Spinal cord (tissue), 10 donors: ENCODE measurements around the gene NCK2. TPM values are rescaled to one million over a fixed set of nuclear protein-coding genes. Genes with fewer than 3 reads are reported as not detected.

Experiments
- DNase-seq, 6 donors: peaks; one replicate each; pipeline versions ENCODE4 v3.0.0 to v3.0.0-alpha.2; 2013 to 2015; ENCODE audit warnings: low spot score in 6 of 6, low read depth in 4 of 6
- H3K27ac ChIP-seq: one replicate; pipeline ENCODE4 v1.5.1; 2013; ENCODE audit warnings: low read depth, low read length, control low read depth
- H3K27me3 ChIP-seq: one replicate; pipeline ENCODE4 v1.6.1; 2013; ENCODE audit warnings: low read length; ENCODE audit not compliant: control insufficient read depth, insufficient read depth
- H3K36me3 ChIP-seq: one replicate; pipeline ENCODE4 v1.6.1; 2013; ENCODE audit warnings: low read length; ENCODE audit not compliant: control insufficient read depth, insufficient read depth
- H3K4me1 ChIP-seq: one replicate; pipeline ENCODE4 v1.6.1; 2013; ENCODE audit warnings: low read length; ENCODE audit not compliant: control insufficient read depth, insufficient read depth
- H3K4me3 ChIP-seq: one replicate; pipeline ENCODE4 v1.5.1; 2013; ENCODE audit warnings: low read depth, low read length, control low read depth
- H3K9me3 ChIP-seq: one replicate; pipeline ENCODE4 v1.6.1; 2013; ENCODE audit warnings: low read length; ENCODE audit not compliant: control insufficient read depth, insufficient read depth
- WGBS: methylation state at CpG from one replicate; pipeline ENCODE4 v1.1.5; 2013; ENCODE audit warnings: missing lambda C conversion rate; ENCODE audit not compliant: insufficient coverage; 5-methylcytosine and 5-hydroxymethylcytosine counted together
- polyA plus RNA-seq, 2 donors: library from polyadenylated mRNA; unstranded; fragments of 120-200 nt; gene quantifications; one replicate each; pipeline ENCODE4 v1.2.1, GENCODE V29; 2013; ENCODE audit not compliant: insufficient read length in 2 of 2
- total RNA-seq, 2 donors: library from RNA; depleted of rRNA in 1 of 2; stranded (reverse); fragments of 120-200 nt in 1 of 2; fragments of >200 nt in 1 of 2; gene quantifications; one replicate each; pipeline versions ENCODE4 v1.2.3 to v1.2.4, GENCODE V29; 2013 to 2014
- donor health status: healthy.

The NCK2 gene
- total and polyA plus RNA-seq, 4 donors, result 22.7 to 62.5 (median 51.0) TPM

DNA sequence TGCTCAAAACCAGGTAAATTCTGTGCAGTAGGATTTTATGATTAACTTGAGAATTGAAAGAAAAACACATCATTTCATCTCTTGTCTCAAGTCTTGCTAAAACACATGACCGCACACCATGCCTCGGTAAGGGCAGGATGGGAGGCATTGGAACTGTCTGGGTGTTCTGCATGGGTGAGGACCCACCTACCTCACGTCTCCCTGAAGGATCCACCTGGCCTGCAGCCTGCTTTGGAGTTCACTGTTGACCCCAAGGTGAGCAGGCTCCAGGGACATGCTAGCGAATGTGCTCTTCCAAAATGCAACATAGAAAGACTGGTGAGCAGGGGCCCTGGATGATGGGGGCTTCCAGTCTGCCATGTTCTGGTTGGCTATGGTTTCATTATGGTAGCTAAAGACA is 131.5 kb downstream of the NCK2 start:
- no peak for DNase-seq
- 100% methylated on average over 2 of the region's 4 CpGs for WGBS
- H3K4me1 ChIP-seq, result peaks cover 13% of the 10 kb centered on the region

DNA sequence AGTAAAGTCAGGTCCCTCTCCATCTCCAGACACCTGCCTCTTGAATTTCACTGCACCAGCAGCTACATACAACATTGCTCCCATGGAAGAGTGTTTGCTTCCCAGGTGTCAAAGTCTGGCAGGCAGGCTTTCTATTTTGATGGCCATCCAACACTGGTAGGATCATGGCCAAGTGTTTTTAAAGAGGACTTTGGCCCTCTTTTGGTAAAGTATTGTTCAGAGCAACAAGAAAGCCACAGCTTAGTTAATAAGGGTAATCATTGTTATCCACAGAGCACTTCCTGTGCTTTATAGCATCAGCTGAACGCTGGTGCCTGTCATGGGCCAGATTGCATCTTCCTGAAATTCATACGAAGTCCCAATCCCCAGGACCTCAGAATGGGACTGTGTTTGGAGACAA is 133.2 kb downstream of the NCK2 start:
- H3K27me3 ChIP-seq, result no peaks in the 10 kb centered on the region
- H3K4me3 ChIP-seq, result no peak overlapping the region
- no peak for DNase-seq
- 80% methylated on average over 1 of the region's 2 CpGs for WGBS
- peaks cover 26% of the 10 kb centered on the region for H3K4me1 ChIP-seq
- peaks cover 12% of the 10 kb centered on the region for H3K36me3 ChIP-seq
- no peaks in the 10 kb centered on the region for H3K9me3 ChIP-seq
- no peak overlapping the region for H3K27ac ChIP-seq

More for the DNA sequence above, 131.5 kb downstream of the NCK2 start:
- no peak overlapping the region for H3K27ac ChIP-seq
- no peaks in the 10 kb centered on the region for H3K27me3 ChIP-seq
- no peak overlapping the region for H3K4me3 ChIP-seq
- H3K9me3 ChIP-seq, result no peaks in the 10 kb centered on the region
- peaks cover 4% of the 10 kb centered on the region for H3K36me3 ChIP-seq

DNA sequence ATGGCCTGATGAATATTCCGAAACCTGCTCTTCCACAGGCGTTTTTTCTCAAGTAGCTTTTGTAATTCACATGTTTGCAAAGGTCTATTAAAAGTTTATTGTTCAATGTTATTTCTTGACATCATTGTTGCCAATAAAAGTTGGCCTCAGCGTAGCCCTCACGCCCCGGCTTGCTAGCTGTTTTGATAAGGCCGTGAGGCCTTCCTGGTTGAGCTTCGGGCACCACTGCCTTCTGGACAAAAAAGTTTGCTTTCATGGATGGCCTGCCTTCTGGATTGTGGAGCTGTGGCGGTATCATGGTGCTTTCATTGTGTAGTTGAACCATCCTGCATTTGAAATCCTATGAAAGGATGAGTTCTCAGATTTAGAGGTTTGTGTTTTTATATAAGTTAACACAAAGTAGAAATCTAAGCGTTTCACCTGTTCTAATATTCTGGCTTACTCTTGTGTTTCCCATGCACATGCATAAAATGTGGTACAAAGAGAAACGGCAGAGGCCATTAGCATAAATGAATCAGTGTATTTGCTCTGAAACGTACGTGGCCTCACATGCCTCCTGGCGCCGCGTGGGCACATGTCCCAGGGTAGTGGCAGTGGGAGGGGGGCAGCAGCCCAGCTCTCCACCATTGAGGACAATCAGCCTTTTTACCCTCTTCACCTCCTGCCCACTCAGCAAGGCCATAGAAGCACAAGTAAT is 134.5 kb downstream of the NCK2 start:
- WGBS, result 67% methylated on average over 10 of the region's 15 CpGs
- no peaks in the 10 kb centered on the region for H3K9me3 ChIP-seq
- peaks cover 12% of the 10 kb centered on the region for H3K36me3 ChIP-seq
- peak overlapping the region; percentile 6 for H3K27ac ChIP-seq
- DNase-seq, result no peak
- H3K27me3 ChIP-seq, result no peaks in the 10 kb centered on the region
- no peak overlapping the region for H3K4me3 ChIP-seq
- H3K4me1 ChIP-seq, result peaks cover 26% of the 10 kb centered on the region

DNA sequence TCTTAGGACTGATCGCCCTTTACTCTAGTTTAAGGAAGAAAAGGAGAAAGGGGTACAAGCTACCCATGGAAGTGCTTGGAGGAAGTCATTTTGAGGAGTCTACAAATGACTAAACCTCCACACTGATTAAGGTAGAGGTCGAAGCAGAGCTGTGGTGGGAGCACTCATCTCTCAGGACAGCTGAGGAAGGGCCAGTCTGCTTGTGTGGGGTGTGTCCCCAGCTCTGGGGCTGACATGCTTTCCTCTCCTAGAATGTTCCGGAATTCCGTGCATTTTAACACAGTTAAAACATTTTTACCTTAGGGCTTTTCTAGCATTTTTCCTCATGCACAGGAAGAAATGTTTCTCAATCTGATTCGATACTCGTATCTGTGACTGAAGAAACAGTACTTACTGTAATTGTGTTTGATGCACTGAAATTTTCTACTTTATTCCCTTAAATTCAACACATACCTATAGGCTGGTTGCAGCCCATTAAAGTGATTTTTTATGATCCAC is 135.1 kb downstream of the NCK2 start:
- H3K27me3 ChIP-seq, result no peaks in the 10 kb centered on the region
- no peaks in the 10 kb centered on the region for H3K9me3 ChIP-seq
- H3K36me3 ChIP-seq, result peaks cover 12% of the 10 kb centered on the region
- WGBS, result 87% methylated on average over 2 of the region's 6 CpGs
- H3K27ac ChIP-seq, result no peak overlapping the region
- no peak overlapping the region for H3K4me3 ChIP-seq
- peaks cover 26% of the 10 kb centered on the region for H3K4me1 ChIP-seq
- peak in 1 of 6 donors; percentile 51 for DNase-seq

DNA sequence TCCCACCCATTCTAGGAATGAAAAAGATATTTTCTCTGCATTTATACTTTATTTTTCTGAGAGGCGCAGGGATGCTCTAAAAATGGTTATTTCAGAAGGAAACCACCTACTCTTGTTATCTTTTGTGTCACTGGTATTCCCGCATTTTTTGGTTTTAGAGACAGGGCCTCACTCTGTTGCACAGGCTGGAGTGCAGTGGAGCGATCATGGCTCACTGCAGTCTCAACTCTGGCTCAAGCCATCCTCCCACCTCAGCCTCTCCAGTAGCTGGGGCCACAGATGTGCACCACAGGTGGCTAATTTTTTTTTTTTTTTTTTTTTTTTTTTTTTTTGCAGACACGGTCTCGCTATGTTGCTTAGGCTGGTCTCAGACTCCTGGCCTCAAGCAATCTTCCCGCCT is 135.9 kb downstream of the NCK2 start:
- 88% methylated on average over 2 of the region's 6 CpGs for WGBS

DNA sequence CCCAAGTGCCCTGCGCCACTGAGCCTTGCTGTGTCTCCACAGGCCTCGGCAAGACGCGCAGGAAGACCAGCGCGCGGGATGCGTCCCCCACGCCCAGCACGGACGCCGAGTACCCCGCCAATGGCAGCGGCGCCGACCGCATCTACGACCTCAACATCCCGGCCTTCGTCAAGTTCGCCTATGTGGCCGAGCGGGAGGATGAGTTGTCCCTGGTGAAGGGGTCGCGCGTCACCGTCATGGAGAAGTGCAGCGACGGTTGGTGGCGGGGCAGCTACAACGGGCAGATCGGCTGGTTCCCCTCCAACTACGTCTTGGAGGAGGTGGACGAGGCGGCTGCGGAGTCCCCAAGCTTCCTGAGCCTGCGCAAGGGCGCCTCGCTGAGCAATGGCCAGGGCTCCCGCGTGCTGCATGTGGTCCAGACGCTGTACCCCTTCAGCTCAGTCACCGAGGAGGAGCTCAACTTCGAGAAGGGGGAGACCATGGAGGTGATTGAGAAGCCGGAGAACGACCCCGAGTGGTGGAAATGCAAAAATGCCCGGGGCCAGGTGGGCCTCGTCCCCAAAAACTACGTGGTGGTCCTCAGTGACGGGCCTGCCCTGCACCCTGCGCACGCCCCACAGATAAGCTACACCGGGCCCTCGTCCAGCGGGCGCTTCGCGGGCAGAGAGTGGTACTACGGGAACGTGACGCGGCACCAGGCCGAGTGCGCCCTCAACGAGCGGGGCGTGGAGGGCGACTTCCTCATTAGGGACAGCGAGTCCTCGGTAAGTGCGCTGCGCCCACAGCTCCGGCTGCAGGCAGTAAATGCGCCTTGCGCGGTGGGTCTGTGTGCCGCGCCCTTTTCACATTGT is 136.8 kb downstream of the NCK2 start:
- H3K27ac ChIP-seq, result no peak overlapping the region
- WGBS, result 95% methylated on average over 79 of the region's 79 CpGs

More for the DNA sequence above, 135.9 kb downstream of the NCK2 start:
- Histone ChIP-seq H3K27me3 (no peaks in the 10 kb centered on the region), H3K4me1 (peaks cover 26% of the 10 kb centered on the region), H3K27ac (no peak overlapping the region), H3K9me3 (no peaks in the 10 kb centered on the region), H3K4me3 (no peak overlapping the region), H3K36me3 (peaks cover 12% of the 10 kb centered on the region)
- no peak for DNase-seq

DNA sequence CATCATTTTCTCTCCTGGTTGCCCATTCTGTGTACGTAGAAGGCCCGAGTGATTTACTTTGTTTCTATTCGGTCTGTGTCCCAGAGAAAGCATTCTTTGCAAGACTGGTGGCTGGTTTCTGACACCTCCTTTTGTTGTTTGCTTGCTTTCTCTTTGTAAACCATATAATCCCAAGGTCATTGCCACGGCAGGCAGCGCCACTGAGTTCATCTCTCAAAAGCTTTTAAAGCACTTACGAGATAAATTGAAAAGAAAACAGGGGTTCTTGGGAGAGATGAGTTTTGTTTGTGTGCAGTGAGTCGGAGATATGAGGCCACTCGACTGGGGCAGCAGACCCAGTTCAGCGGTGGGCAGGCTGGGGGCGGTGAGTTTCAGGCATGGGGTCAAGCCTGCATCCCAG is 137.6 kb downstream of the NCK2 start:
- H3K4me1 ChIP-seq, result peaks cover 23% of the 10 kb centered on the region
- WGBS, result 29% methylated on average over 6 of the region's 10 CpGs
- peak in 1 of 6 donors; percentile 70 for DNase-seq
- no peak overlapping the region for H3K4me3 ChIP-seq
- H3K27ac ChIP-seq, result no peak overlapping the region
- H3K36me3 ChIP-seq, result peaks cover 10% of the 10 kb centered on the region
- H3K9me3 ChIP-seq, result no peaks in the 10 kb centered on the region
- no peaks in the 10 kb centered on the region for H3K27me3 ChIP-seq

More for the DNA sequence above, 136.8 kb downstream of the NCK2 start:
- H3K27me3 ChIP-seq, result no peaks in the 10 kb centered on the region
- H3K9me3 ChIP-seq, result no peaks in the 10 kb centered on the region
- DNase-seq, result no peak
- H3K36me3 ChIP-seq, result peaks cover 10% of the 10 kb centered on the region
- no peak overlapping the region for H3K4me3 ChIP-seq
- H3K4me1 ChIP-seq, result peaks cover 23% of the 10 kb centered on the region

DNA sequence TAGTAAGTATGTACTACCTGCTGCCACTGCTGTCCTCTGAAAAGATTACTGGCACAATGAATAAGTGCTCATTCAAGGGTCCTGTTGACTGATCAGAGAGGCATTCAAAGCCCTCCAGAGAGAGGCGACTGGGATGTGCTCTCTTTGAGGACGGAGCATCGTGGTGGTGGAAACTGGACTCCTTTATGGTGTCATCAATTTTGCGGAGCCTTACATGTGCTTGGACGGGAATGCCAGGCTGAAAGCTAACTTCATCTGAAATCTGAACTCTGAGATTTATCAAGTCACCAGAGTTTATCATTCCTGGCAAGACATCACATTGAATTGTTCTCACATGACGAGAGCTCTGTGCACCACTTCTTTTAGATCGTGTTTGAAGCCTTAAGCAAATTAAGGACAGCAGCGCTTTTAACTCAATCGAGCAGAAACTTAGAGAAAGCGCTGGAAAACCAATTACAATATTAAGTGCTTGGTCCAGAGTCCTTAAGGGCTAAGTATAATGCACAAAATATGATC is 138.3 kb downstream of the NCK2 start:
- no peak overlapping the region for H3K4me3 ChIP-seq
- peak in 1 of 6 donors; percentile 55 for DNase-seq
- H3K9me3 ChIP-seq, result no peaks in the 10 kb centered on the region
- no peaks in the 10 kb centered on the region for H3K27me3 ChIP-seq
- peaks cover 10% of the 10 kb centered on the region for H3K36me3 ChIP-seq
- 62% methylated on average over 8 of the region's 10 CpGs for WGBS
- no peak overlapping the region for H3K27ac ChIP-seq
- H3K4me1 ChIP-seq, result peaks cover 23% of the 10 kb centered on the region

DNA sequence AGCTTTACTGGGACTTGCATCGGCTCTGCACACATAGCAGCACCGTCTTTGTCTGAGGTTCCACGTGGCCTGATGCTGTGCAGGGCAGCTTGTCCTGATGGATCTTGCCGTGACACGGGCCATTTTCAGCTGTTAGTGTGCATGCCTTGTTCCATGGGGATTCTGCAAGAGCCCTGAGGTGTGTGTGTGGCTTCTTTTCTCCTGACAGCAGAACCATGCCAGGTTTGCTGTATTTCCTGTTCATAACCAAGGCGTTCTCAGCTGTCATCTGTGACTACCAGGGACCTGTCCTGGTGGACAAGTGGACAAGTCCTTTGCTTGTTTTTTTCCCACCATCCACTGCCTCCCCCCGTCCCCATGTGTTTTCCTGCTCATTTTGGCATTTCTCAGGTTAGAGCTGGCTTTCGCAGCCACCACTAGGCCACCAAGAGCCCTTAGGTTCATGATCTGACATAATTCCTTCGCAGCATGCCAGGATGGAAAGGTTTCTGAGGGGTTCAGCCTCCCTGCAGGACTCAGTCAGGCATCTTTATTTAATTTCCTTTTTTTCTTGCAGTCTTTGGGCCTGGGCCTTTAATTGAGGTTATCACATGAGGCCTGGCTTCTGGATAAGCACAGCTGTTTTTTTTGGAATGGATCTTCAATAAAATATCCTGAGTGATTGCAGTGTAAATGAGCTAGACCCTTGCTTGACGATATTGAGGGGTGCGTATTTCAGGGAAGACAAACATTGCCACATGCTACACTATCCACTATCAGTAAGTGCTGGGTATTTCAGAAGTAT is 139.4 kb downstream of the NCK2 start:
- no peak overlapping the region for H3K27ac ChIP-seq
- H3K4me3 ChIP-seq, result no peak overlapping the region
- DNase-seq, result no peak
- H3K9me3 ChIP-seq, result peaks cover 3% of the 10 kb centered on the region
- 68% methylated on average over 7 of the region's 11 CpGs for WGBS
- no peaks in the 10 kb centered on the region for H3K27me3 ChIP-seq
- H3K4me1 ChIP-seq, result peaks cover 23% of the 10 kb centered on the region
- peaks cover 10% of the 10 kb centered on the region for H3K36me3 ChIP-seq
